Motor neuron (in vitro differentiated cells): Measurements from ENCODE around the gene CDSN. TPM values are rescaled to one million over a fixed set of nuclear protein-coding genes. Genes with fewer than 3 reads are reported as not detected.

Experiments used
- ATAC-seq, 8 experiments: fragments of 200-7000 bp; cut with Tn5 transposase; replicated peaks in 6 of 8; 2 replicates each; pipeline ENCODE4 v1.8.0; 2021; ENCODE audit warnings: mild to moderate bottlenecking in 8 of 8, moderate library complexity in 8 of 8
- H3K27ac ChIP-seq, 2 donors: fragments of 250-450 bp; sonication (Bioruptor Pico); 2 replicates each; pipeline ENCODE4 v1.9.0; 2021; ENCODE audit warnings: antibody characterized with exemption in 2 of 2, mild to moderate bottlenecking in 2 of 2, moderate library complexity in 1 of 2
- H3K4me1 ChIP-seq, 2 donors: fragments of 250-450 bp; sonication (Bioruptor Pico); replicated peaks in 1 of 2; 2 replicates each; pipeline ENCODE4 v1.6.1; 2021; ENCODE audit warnings: antibody characterized with exemption in 2 of 2, mild to moderate bottlenecking in 2 of 2, moderate library complexity in 1 of 2
- H3K4me3 ChIP-seq, 5 donors: fragments of 250-450 bp; sonication (Bioruptor Pico); 2 replicates each; pipeline ENCODE4 v1.9.0; 2021; ENCODE audit warnings: antibody characterized with exemption in 5 of 5, mild to moderate bottlenecking in 5 of 5, moderate library complexity in 4 of 5
- WGBS, 10 experiments: fragments of 450-650 bp; shearing (Covaris generic); methylation state at CpG; one replicate each; pipeline ENCODE4 v1.0.0; 2022; 5-methylcytosine and 5-hydroxymethylcytosine counted together
- in situ Hi-C, 9 experiments: fragments of 400-800 bp; cut with MboI; loops; one replicate each; pipeline ENCODE4 v1.15.0; 2021; ENCODE audit warnings: low sequenced_read_pairs in 9 of 9, low pct_unique_long_range_greater_than_20kb in 2 of 9; ENCODE audit not compliant: unreplicated experiment in 9 of 9
- total RNA-seq, 8 experiments: library from RNA; unstranded; fragments of 300-600 nt; gene quantifications; 2 replicates each; pipeline versions ENCODE4 v1.2.3 to v1.2.4, GENCODE V29; 2022

Gene CDSN
- total RNA-seq, 8 experiments from 2014 or later = 0.20 TPM; not detected in 7

DNA sequence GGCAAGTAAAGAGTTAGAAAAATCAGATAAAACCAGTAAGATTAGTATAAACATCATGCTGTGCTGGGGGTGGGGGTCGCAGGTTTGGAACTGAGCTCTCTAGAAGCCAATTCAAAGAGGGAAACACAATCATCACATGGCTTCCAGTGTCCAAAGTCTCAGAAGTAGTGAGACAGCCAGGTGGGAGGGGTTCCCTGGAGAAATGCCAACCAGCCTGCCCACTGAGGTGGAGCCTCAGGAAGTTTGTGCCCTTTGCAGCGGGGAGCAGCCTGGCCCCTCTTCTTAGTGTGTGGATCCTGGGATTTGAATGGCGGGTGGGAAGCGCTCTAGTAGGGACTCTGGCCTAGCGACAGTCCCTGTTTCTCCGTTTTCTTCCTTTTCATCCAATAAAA, 29.3 kb downstream of the CDSN start:
- no peak for ATAC-seq
- 50 to 100% (median 83%) methylated on average over 1 to 3 of the region's 6 CpGs; no CpG with 5 or more reads in 3 of the 10 experiments for WGBS, 10 experiments
- in situ Hi-C loops = loop anchor here in 7 of 9 experiments (25.0 kb wide), 4 partner anchors 179 to 554 kb away; partner anchors contain the start of genes GTF2H4 (in 3 of the 7), VARS2 (in 3 of the 7), FLOT1 (in 2 of the 7) and IER3 (in 2 of the 7)

DNA sequence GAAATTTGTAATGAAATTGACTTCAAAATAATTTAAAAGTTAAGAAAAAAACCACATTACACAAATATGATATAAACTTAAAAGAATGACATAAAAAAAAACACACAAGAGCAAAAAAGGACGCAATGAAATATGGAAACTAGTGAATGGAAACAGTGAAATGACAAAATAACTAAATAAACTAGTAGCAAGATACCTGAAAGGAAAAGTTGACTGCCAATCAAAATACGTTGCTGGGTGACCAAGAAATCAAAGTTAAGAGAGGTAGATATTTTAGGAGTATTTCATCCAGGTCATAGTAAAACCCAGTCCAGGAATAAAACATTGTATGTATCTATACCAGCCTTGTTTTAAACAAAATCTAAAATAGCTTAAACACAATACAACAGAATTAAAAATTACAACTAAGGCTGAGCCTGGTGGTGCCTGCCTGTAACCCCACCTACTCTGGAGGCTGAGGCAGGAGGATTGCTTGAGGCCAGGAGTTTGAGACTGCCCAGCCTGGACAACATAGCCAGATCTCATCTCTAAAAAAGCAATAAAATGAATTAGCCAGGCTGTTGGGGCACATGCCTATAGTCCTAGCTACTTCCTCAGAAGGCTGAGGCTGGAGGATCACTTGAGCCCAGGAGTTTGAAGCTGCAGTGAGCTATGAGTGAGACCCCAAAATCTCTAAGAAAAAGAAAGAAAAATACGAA, 29.8 kb downstream of the CDSN start:
- 55 to 100% (median 93%) methylated on average over 1 to 3 of the region's 3 CpGs for WGBS, 10 experiments
- Histone ChIP-seq H3K27ac (no peak overlapping the region), H3K4me3 (no peak overlapping the region), H3K4me1 (peaks cover 0 to 4% of the 10 kb centered on the region in 2 donors)
- ATAC-seq = no peak
- in situ Hi-C loops = loop anchor here in 7 of 9 experiments (25.0 kb wide), 4 partner anchors 178 to 553 kb away; partner anchors contain the start of genes GTF2H4 (in 3 of the 7), VARS2 (in 3 of the 7), FLOT1 (in 2 of the 7) and IER3 (in 2 of the 7)

More for the DNA sequence above, 29.3 kb downstream of the CDSN start:
- H3K27ac ChIP-seq = no peak overlapping the region
- peaks cover 0 to 4% of the 10 kb centered on the region in 2 donors for H3K4me1 ChIP-seq
- H3K4me3 ChIP-seq = no peak overlapping the region

DNA sequence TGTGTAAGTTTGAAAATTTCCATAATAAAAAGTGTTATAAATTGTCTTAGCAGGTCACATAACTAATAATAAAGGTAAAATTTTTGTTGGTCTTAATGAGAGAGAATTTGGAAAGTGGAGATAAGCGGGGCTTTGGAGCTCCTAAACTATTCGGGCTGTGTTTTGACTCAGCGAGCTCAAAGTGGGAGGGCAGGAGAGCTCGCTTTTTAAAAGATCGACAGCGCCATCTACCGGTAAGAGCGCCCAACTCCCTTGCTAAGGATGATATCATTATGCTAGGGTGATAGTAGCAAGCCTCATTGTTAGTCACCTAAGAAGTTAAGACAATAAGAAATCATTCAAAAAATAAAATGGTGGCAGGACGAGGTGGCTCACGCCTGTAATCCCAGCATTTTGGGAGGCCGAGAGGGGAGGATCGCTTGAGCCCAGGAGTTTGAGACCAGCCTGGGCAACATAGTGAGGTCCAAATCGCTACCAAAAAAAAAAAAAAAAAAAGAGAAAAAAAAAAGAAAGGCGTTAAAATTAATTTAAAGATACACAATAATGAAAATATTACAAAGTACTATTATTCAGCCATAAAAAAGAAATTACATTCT, 32.7 kb downstream of the CDSN start:
- in situ Hi-C loops = loop anchor here in 7 of 9 experiments (25.0 kb wide), 4 partner anchors 175 to 550 kb away; partner anchors contain the start of genes GTF2H4 (in 3 of the 7), VARS2 (in 3 of the 7), FLOT1 (in 2 of the 7) and IER3 (in 2 of the 7)
- Histone ChIP-seq H3K4me1 (peaks cover 0 to 9% of the 10 kb centered on the region in 2 donors), H3K27ac (no peak overlapping the region), H3K4me3 (no peak overlapping the region)
- WGBS, 10 experiments = 0 to 17% (median 9%) methylated on average over 6 to 14 of the region's 14 CpGs
- peak; percentile 89 to 98 (median 92) for ATAC-seq

DNA sequence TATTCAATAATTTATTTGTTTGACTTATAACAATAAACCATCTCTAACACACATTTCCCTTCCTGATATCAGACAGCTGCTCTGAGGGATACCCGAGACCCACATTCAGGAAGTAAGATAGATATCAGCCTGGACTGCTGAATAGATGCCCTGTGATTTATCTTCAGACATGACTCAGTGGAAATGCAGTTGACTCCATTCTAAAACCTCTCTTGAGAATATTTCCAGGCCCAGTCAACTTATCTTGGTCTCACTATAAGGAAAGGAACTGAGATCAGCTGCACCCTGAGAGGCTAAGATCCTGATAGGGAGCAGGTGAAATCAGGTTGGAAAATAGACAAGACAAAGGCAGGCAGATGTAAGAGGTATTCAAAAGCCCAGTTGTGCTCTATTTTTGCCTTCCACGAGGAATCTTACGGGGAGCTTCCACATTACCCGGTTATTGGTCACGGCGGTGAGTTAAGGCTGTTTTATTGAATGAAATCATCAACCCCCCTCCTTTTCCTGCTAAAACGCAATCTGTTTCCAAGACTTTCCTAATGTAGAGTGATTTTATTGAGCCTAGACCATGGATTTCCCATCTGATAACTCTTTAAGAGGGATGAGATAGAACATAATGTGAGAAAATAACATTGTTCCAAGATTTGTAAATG, 33.3 kb downstream of the CDSN start:
- WGBS, 10 experiments = 5 to 67% (median 36%) methylated on average over 4 to 7 of the region's 7 CpGs; no CpG with 5 or more reads in 2 of the 10 experiments
- no peak overlapping the region for H3K4me3 ChIP-seq
- in situ Hi-C loops = loop anchor here in 7 of 9 experiments (25.0 kb wide), 4 partner anchors 175 to 550 kb away; partner anchors contain the start of genes GTF2H4 (in 3 of the 7), VARS2 (in 3 of the 7), FLOT1 (in 2 of the 7) and IER3 (in 2 of the 7)
- no peak overlapping the region for H3K27ac ChIP-seq
- peaks cover 0 to 9% of the 10 kb centered on the region in 2 donors for H3K4me1 ChIP-seq
- peak in 3 of 8 experiments; percentile 10 to 21 (median 19) for ATAC-seq

DNA sequence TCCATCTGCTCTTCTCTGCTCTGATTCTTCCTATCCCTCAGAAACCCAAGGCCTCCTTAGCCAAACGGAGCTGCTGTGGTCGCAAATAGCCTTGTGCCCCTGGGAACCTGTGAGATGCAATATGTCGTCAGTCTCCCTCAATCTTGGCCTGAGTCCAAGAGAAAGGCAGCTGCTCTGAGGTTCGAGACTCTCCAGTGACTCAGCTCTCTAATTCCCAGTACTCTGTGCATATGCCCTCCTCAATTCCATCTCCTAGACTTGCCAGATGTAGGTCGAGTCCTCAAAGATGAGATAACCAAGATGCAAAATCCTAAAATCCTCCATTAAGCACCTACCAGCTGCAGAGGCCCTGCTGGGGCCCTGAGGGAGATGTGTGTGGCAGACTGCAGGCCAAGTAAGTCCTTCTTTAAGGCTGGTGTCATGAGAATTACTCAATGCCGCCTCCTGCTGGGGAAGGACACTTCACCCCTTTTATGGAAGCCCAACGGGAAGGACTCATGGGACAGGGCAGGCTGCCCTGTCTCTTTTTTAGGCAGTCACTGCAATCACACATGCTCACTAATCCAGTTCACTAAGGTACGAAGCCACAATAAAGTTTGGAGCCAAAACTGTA, 36.4 kb downstream of the CDSN start:
- in situ Hi-C loops = loop anchor here in 7 of 9 experiments (25.0 kb wide), 4 partner anchors 172 to 547 kb away; partner anchors contain the start of genes GTF2H4 (in 3 of the 7), VARS2 (in 3 of the 7), FLOT1 (in 2 of the 7) and IER3 (in 2 of the 7)
- no peak overlapping the region for H3K4me3 ChIP-seq
- peak; percentile 48 to 81 (median 63) for ATAC-seq
- peaks cover 0 to 13% of the 10 kb centered on the region in 2 donors for H3K4me1 ChIP-seq
- 10 to 100% (median 53%) methylated on average over 1 to 7 of the region's 8 CpGs; no CpG with 5 or more reads in 3 of the 10 experiments for WGBS, 10 experiments
- peak overlapping the region in 1 of 2 donors; percentile 45 for H3K27ac ChIP-seq

DNA sequence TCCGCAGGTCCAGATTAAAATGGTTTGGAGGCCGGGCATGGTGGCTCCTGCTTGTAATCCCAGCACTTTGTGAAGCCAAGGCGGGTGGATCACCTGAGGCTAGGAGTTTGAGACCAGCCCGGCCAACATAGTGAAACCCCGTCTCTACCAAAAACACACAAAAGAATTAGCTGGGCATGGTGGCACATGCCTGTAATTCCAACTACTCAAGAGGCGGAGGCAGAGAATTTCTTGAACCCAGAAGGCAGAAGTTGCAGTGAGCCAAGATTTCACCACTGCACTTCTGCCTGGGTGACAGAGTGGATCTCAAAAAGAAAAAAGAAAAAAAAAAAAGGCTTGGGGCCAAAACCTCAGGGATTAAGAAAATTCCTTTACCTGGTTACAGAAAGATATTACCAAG, 38.4 kb downstream of the CDSN start:
- no peak overlapping the region for H3K4me3 ChIP-seq
- H3K27ac ChIP-seq = no peak overlapping the region
- in situ Hi-C loops = loop anchor here in 7 of 9 experiments (25.0 kb wide), 4 partner anchors 170 to 545 kb away; partner anchors contain the start of genes GTF2H4 (in 3 of the 7), VARS2 (in 3 of the 7), FLOT1 (in 2 of the 7) and IER3 (in 2 of the 7)
- ATAC-seq = no peak
- peaks cover 0 to 11% of the 10 kb centered on the region in 2 donors for H3K4me1 ChIP-seq
- 14 to 100% (median 83%) methylated on average over 1 to 6 of the region's 6 CpGs; no CpG with 5 or more reads in 1 of the 10 experiments for WGBS, 10 experiments

DNA sequence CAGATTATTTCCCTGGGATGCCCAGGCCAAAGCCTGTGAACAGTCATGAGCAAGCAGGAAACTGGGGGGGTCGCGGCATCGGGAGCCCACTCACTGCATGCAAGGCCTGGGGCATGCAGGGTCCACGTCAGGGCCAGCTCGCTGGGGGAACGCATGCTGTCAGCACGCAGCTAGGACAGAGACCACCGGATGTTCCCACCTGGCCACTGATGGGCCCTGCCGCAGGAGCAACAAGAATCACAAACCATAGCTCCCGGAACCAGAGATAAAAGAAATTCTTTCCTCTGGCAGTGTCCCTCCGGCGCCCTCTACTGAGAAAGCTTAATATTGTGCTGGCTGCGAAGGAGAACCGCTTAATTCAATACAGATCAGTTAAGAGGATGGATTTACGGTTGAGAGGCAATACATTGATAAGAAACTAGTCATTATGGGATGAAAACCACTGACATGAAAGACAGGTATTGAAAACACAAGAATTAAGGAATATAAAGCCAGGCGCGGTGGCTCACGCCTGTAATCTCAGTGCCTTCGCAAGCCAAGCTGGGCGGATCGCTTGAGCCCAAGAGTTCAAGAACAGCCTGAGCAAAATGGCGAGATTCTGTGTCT, 40.5 kb downstream of the CDSN start:
- peaks cover 0 to 9% of the 10 kb centered on the region in 2 donors for H3K4me1 ChIP-seq
- no peak overlapping the region for H3K27ac ChIP-seq
- 0 to 68% (median 30%) methylated on average over 1 to 13 of the region's 22 CpGs; no CpG with 5 or more reads in 2 of the 10 experiments for WGBS, 10 experiments
- H3K4me3 ChIP-seq = no peak overlapping the region
- in situ Hi-C loops = loop anchor here (10.0 to 25.0 kb wide), 6 partner anchors 165 to 542 kb away; partner anchors contain the start of genes VARS2 (in 7 of the 9), GTF2H4 (in 3 of the 9), FLOT1 (in 2 of the 9) and IER3 (in 2 of the 9)
- ATAC-seq = peak; percentile 70 to 87 (median 80)

DNA sequence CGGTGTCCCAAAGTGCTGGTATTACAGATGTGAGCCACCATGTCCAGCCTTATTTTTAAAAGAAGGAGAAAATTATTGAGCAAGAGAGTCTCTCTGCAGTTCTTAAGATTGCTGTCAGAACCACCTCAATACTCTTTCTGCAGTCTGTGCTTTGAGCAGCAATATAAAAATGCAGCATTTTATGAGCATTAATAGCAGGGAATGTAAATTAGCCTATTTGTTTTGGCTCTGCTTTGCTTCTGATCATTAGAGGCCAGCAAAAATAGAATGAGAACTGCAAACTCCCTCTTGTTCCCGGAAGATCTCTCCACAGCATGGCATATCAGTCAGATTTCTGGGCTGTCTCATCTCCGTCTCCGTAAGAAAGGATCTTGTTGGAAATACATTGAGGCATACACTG, 43.6 kb downstream of the CDSN start:
- in situ Hi-C loops = loop anchor here (10.0 to 25.0 kb wide), 6 partner anchors 162 to 539 kb away; partner anchors contain the start of genes VARS2 (in 7 of the 9), GTF2H4 (in 3 of the 9), FLOT1 (in 2 of the 9) and IER3 (in 2 of the 9)
- 0 to 100% (median 92%) methylated on average over 1 to 4 of the region's 4 CpGs; no CpG with 5 or more reads in 1 of the 10 experiments for WGBS, 10 experiments
- peaks cover 0 to 4% of the 10 kb centered on the region in 2 donors for H3K4me1 ChIP-seq
- ATAC-seq = peak in 1 of 8 experiments; percentile 49
- no peak overlapping the region for H3K4me3 ChIP-seq
- no peak overlapping the region for H3K27ac ChIP-seq

DNA sequence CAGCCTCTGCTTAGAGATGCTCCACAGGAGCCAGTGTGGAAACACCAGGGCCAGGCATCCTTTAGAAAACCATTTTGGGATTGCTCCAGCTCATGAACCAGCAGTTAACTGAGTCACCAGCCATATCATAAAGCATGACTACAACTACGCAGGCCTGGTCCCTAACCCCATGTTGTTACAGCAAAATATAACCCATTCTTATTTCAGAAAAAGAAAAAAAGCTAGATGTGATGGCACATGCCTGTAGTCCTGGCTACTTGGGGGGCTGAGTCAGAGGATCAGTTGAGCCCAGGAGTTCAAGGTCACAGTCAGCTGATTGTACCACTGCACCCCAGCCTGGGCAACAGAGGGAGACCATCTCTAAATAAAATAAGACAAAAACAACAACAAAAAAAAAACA, 44.7 kb downstream of the CDSN start:
- in situ Hi-C loops = loop anchor here (10.0 to 25.0 kb wide), 6 partner anchors 161 to 538 kb away; partner anchors contain the start of genes VARS2 (in 7 of the 9), GTF2H4 (in 3 of the 9), FLOT1 (in 2 of the 9) and IER3 (in 2 of the 9)
- ATAC-seq = no peak
- Histone ChIP-seq H3K4me3 (no peak overlapping the region), H3K27ac (no peak overlapping the region), H3K4me1 (peaks cover 3 to 8% of the 10 kb centered on the region in 2 donors)
- WGBS, 10 experiments = 14 to 100% (median 100%) methylated on average over 1 of the region's 1 CpG; no CpG with 5 or more reads in 2 of the 10 experiments

DNA sequence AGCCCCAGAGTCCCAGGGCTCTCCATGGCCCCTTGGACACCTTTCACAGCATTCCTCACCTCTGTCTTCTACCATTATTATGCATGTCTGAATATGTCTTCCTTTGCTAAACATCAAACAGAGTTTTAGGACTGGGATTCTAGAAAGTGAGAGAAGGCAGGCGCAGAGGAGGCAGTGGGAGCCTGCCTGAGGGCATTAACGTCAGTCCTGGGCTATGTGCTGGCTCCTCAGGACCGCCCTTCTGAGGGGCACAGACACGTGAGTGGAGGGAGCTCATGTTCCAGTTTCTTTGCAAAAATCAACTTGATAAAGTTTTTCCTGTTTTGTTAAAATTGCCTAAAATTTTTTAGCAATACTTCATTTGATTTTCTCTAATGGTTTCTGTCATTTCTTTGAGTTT, 45.8 kb downstream of the CDSN start:
- H3K27ac ChIP-seq = no peak overlapping the region
- H3K4me3 ChIP-seq = no peak overlapping the region
- 0 to 100% (median 84%) methylated on average over 1 to 4 of the region's 4 CpGs; no CpG with 5 or more reads in 3 of the 10 experiments for WGBS, 10 experiments
- ATAC-seq = no peak
- H3K4me1 ChIP-seq = peaks cover 7 to 9% of the 10 kb centered on the region in 2 donors
- in situ Hi-C loops = loop anchor here in 5 of 9 experiments (10.0 kb wide), 2 partner anchors 160 to 250 kb away; partner anchors contain the start of gene VARS2 (in 4 of the 5)

DNA sequence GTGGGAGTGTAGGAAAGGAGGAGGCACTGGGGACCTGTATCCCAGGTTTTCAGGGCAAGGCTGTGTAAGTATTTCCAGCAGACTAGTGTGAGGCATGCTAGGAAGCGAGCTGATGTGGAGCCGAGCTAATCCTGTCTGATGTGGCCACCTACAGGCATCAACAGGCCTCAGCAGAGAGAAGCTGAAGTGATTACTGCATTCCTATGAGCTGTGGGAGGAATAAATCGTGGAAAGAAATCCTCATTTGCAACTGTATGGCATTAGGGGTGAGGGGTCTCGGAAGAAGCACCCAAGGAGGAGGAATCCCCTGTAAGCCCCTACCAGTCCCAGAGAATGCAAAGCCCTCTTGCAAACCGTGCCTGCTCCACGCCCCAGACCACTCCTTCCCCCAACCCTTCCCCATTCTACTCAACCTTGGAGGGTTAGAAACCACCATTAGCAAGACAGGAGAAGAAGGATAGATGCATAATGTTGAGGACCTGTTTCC, 49.5 kb downstream of the CDSN start:
- 0 to 56% (median 14%) methylated on average over 1 to 6 of the region's 6 CpGs; no CpG with 5 or more reads in 6 of the 10 experiments for WGBS, 10 experiments
- peak; percentile 91 to 97 (median 96) for ATAC-seq
- in situ Hi-C loops = loop anchor here in 5 of 9 experiments (10.0 kb wide), 2 partner anchors 156 to 246 kb away; partner anchors contain the start of gene VARS2 (in 4 of the 5)

More for the DNA sequence above, 49.5 kb downstream of the CDSN start:
- peak overlapping the region in 1 of 2 donors; percentile 63 for H3K27ac ChIP-seq
- H3K4me1 ChIP-seq = peaks cover 12 to 16% of the 10 kb centered on the region in 2 donors
- no peak overlapping the region for H3K4me3 ChIP-seq
